22Rv1 (cell line): Measurements from ENCODE around the gene DTNB.

ENCODE experiments used
- CTCF ChIP-seq: fragments of 450-650 bp; IDR thresholded peaks from 2 replicates; pipeline ENCODE4 v1.5.1; 2017; ENCODE audit warnings: mild to moderate bottlenecking
- ZFX ChIP-seq: fragments of 450-650 bp; IDR thresholded peaks from 2 replicates; pipeline ENCODE4 v1.6.1; 2017; ENCODE audit warnings: antibody characterized with exemption, borderline replicate concordance

DNA sequence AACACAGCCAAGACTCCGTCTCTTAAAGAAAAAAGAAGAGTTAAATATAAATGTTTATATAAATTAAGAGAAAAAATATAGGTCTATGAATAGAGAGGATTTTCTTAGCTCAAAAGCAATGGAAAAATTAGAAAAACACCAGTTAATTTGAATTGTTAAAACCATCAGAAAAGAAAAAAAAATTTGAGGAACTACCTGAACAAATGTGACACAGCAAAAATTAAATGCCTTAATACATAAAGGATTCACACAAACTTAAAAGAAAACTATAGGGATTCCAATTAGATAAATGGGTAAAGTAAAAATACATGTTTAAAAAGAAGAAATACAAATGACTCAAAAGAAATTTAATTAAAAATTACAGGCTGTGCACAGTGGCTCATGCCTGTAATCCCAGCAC is 183.7 kb downstream of the DTNB start:
- TF ChIP-seq CTCF (no peak), ZFX (no peak)
